Naive thymus-derived CD4-positive, alpha-beta T cell (primary cell): Measurements from ENCODE around the gene RP2. TPM values are rescaled to one million over a fixed set of nuclear protein-coding genes. Genes with fewer than 3 reads are reported as not detected.

Experiments
- ATAC-seq: fragments of 150-1000 bp; cut with Tn5 transposase; 2 replicates; pipeline ENCODE4 v1.10.0; 2021; ENCODE audit warnings: mild to moderate bottlenecking, moderate library complexity
- CTCF ChIA-PET: fragments of 350-600 bp; sonication (Branson Sonifier 250); formaldehyde crosslinking; loops from one replicate; lab custom pipeline; 2021; ENCODE audit warnings: antibody characterized with exemption; lab: Charles Lee
- POLR2A ChIA-PET: fragments of 350-600 bp; sonication (Branson Sonifier 250); formaldehyde crosslinking; loops from one replicate; lab custom pipeline; 2021; ENCODE audit warnings: antibody characterized with exemption, inconsistent platforms; lab: Charles Lee
- DNase-seq, 9 donors: peaks; one replicate each; pipeline versions ENCODE4 v3.0.0 to v3.0.0-alpha.2; 2020 to 2022; ENCODE audit warnings: mixed read lengths in 1 of 9
- H3K27ac ChIP-seq: one replicate; pipeline ENCODE4 v1.7.0; 2013; ENCODE audit warnings: mild to moderate bottlenecking, low read depth, low read length, moderate library complexity
- H3K27me3 ChIP-seq, 2 donors: one replicate each; pipeline ENCODE4 v1.7.0; 2013; ENCODE audit warnings: low read length in 2 of 2, mild to moderate bottlenecking in 2 of 2, moderate library complexity in 2 of 2; ENCODE audit not compliant: control insufficient read depth in 2 of 2, insufficient read depth in 2 of 2
- H3K36me3 ChIP-seq, 3 experiments: 1 replicate in 2 of 3; 2 replicates in 1 of 3; pipeline ENCODE4 v1.7.0; 2013; ENCODE audit warnings: low read length in 3 of 3, mild to moderate bottlenecking in 3 of 3, moderate library complexity in 1 of 3; ENCODE audit not compliant: insufficient read depth in 3 of 3, control insufficient read depth in 2 of 3
- H3K4me1 ChIP-seq, 2 donors: one replicate each; pipeline ENCODE4 v1.7.0; 2013; ENCODE audit warnings: low read length in 2 of 2, mild to moderate bottlenecking in 2 of 2, moderate library complexity in 1 of 2; ENCODE audit not compliant: control insufficient read depth in 2 of 2, insufficient read depth in 2 of 2
- H3K4me3 ChIP-seq: 2 replicates; pipeline ENCODE4 v1.7.0; 2013; ENCODE audit warnings: mild to moderate bottlenecking, low read length
- H3K9me3 ChIP-seq, 3 experiments: 1 replicate in 2 of 3; 2 replicates in 1 of 3; pipeline ENCODE4 v1.7.0; 2013; ENCODE audit warnings: low read length in 3 of 3; ENCODE audit not compliant: control insufficient read depth in 2 of 3
- H3K27ac Mint-ChIP-seq, 9 donors: one replicate each; pipeline ENCODE4 v1.8.0; 2020 to 2022; ENCODE audit warnings: mixed read lengths in 9 of 9, mild to moderate bottlenecking in 8 of 9, moderate library complexity in 5 of 9, inconsistent platforms in 2 of 9
- H3K27me3 Mint-ChIP-seq, 5 donors: one replicate each; pipeline ENCODE4 v1.8.0; 2021 to 2022; ENCODE audit warnings: mixed read lengths in 5 of 5, mild to moderate bottlenecking in 1 of 5
- H3K36me3 Mint-ChIP-seq, 5 donors: one replicate each; pipeline ENCODE4 v1.8.0; 2020 to 2022; ENCODE audit warnings: mixed read lengths in 5 of 5, mild to moderate bottlenecking in 3 of 5, inconsistent platforms in 1 of 5
- H3K4me1 Mint-ChIP-seq, 7 donors: one replicate each; pipeline ENCODE4 v1.8.0; 2020 to 2022; ENCODE audit warnings: mixed read lengths in 7 of 7, mild to moderate bottlenecking in 3 of 7, inconsistent platforms in 1 of 7
- H3K4me3 Mint-ChIP-seq, 10 donors: one replicate each; pipeline ENCODE4 v1.8.0; 2020 to 2022; ENCODE audit warnings: mild to moderate bottlenecking in 10 of 10, mixed read lengths in 10 of 10, moderate library complexity in 6 of 10, inconsistent platforms in 2 of 10
- H3K9me3 Mint-ChIP-seq, 11 donors: one replicate each; pipeline ENCODE4 v1.8.0; 2020 to 2022; ENCODE audit warnings: mixed read lengths in 11 of 11, mild to moderate bottlenecking in 4 of 11, inconsistent platforms in 1 of 11, moderate library complexity in 1 of 11
- intact Hi-C, 2 donors: fragments of 100-400 bp; cut with micrococcal nuclease; formaldehyde crosslinking; loops; one replicate each; pipeline ENCODE4 v1.15.1; 2023
- polyA plus RNA-seq, 2 donors: library from polyadenylated mRNA; unstranded; fragments of 300-500 nt; fragmentation: Illumina TruSeq; gene quantifications; one replicate each; pipeline ENCODE4 v1.2.3, GENCODE V29; 2021
- total RNA-seq, 6 experiments: library from RNA in 5 of 6; stranded (reverse) in 5 of 6; gene quantifications; 1 replicate in 5 of 6; 2 replicates in 1 of 6; pipeline ENCODE4 v1.2.3 and lab custom pipeline; 2021 to 2026

The RP2 gene
- total and polyA plus RNA-seq, 7 experiments from 2014 or later, result 3.2 to 14.5 (median 6.2) TPM

DNA sequence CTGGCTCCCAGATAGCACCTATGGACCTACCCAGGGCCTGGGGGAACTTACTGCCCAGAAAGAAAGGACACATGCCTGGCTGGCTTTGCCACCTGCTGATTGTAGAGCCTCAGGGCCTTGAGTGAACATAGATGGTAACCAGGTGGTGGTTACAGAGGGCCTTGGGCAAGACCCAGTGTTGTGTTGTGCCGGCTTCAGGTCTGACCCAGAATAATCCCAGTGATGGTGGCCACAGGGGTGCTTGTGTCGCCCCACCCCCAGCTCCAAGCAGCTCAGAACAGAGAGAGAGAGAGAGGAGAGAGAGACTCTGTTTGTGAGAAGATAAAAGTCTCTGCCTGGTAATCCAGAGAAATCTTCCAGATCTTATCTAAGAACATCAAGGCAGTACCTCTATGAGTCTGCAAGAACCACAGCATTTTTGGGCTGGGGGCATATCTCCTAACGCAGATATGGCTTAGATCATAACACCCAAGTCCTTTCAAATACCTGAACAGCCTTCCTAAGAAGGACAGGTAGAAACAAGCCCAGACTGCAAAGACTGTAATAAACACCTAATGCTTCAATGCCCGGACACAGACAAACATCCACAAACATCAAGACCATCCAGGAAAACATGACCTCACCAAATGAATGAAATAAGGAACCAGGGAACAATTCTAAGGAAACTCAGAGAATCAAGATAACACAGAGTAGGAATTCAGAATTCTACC is 16.3 kb upstream of the RP2 start:
- H3K27ac Mint-ChIP-seq, result no peak overlapping the region
- H3K4me3 Mint-ChIP-seq, result no peak overlapping the region
- ATAC-seq, result no peak
- CTCF ChIA-PET, result interaction anchor here (0.6 kb wide), 1 partner anchor 291 kb away, joined by 3 read pairs; no protein-coding TSS in a partner anchor
- H3K9me3 Mint-ChIP-seq, result peaks cover 0 to 23% (median 5%) of the 10 kb centered on the region in 11 donors
- no peak overlapping the region for H3K27ac ChIP-seq
- intact Hi-C loops, result no loop called here
- no peaks in the 10 kb centered on the region for H3K36me3 ChIP-seq
- no peaks in the 10 kb centered on the region for H3K4me1 ChIP-seq
- H3K4me3 ChIP-seq, result no peak overlapping the region
- no peaks in the 10 kb centered on the region for H3K9me3 ChIP-seq
- H3K27me3 Mint-ChIP-seq, result peaks cover 0 to 4% (median 0%) of the 10 kb centered on the region in 5 donors
- DNase-seq, result no peak
- H3K27me3 ChIP-seq, result no peaks in the 10 kb centered on the region
- H3K36me3 Mint-ChIP-seq, result no peaks in the 10 kb centered on the region
- POLR2A ChIA-PET, result no interaction called here
- no peaks in the 10 kb centered on the region for H3K4me1 Mint-ChIP-seq

GRCh38 chrX:46823481-46823880 is 13.4 kb upstream of the RP2 start:
- no peak for ATAC-seq
- peaks cover 0 to 23% (median 4%) of the 10 kb centered on the region in 11 donors for H3K9me3 Mint-ChIP-seq
- H3K27me3 Mint-ChIP-seq, result peaks cover 0 to 11% (median 0%) of the 10 kb centered on the region in 5 donors
- no peaks in the 10 kb centered on the region for H3K9me3 ChIP-seq
- H3K4me3 ChIP-seq, result no peak overlapping the region
- ChIA-PET CTCF (no interaction called here), POLR2A (interaction anchor here (0.5 kb wide), 1 partner anchor 1958 kb away, joined by 3 read pairs; no protein-coding TSS in a partner anchor)
- no peak for DNase-seq
- no peak overlapping the region for H3K27ac Mint-ChIP-seq
- intact Hi-C loops, result no loop called here
- no peaks in the 10 kb centered on the region for H3K36me3 Mint-ChIP-seq
- H3K4me1 Mint-ChIP-seq, result no peaks in the 10 kb centered on the region
- no peak overlapping the region for H3K4me3 Mint-ChIP-seq
- H3K27me3 ChIP-seq, result no peaks in the 10 kb centered on the region
- no peak overlapping the region for H3K27ac ChIP-seq
- no peaks in the 10 kb centered on the region for H3K4me1 ChIP-seq
- H3K36me3 ChIP-seq, result no peaks in the 10 kb centered on the region

- intact Hi-C loops, result loop anchor here in 1 of 2 donors (10.0 kb wide), 1 partner anchor 1643 kb away; the partner anchor contains the start of genes FTSJ1 and SLC38A5
- H3K4me3 ChIP-seq, result no peak overlapping the region
- POLR2A ChIA-PET, result no interaction called here
- CTCF ChIA-PET, result no interaction called here
- no peak for DNase-seq
- no peaks in the 10 kb centered on the region for H3K36me3 Mint-ChIP-seq
- no peaks in the 10 kb centered on the region for H3K9me3 ChIP-seq
- peaks cover 0 to 1% (median 0%) of the 10 kb centered on the region in 11 donors for H3K9me3 Mint-ChIP-seq
- peaks cover 0 to under 1% (median 0%) of the 10 kb centered on the region in 3 experiments for H3K36me3 ChIP-seq
- no peak overlapping the region for H3K27ac ChIP-seq
- no peak for ATAC-seq
- H3K4me1 ChIP-seq, result no peaks in the 10 kb centered on the region
- H3K27ac Mint-ChIP-seq, result no peak overlapping the region
- H3K4me1 Mint-ChIP-seq, result peaks cover 0 to 5% (median 0%) of the 10 kb centered on the region in 7 donors
- H3K27me3 Mint-ChIP-seq, result peaks cover 0 to 7% (median 0%) of the 10 kb centered on the region in 5 donors
- H3K4me3 Mint-ChIP-seq, result no peak overlapping the region
- H3K27me3 ChIP-seq, result no peaks in the 10 kb centered on the region
These were observed 5.0 kb upstream of the RP2 start for GRCh38 chrX:46831765-46832327.

- intact Hi-C loops, result loop anchor here (1.0 to 10.0 kb wide), 9 partner anchors 75 to 1637 kb away; partner anchors contain the start of genes NDUFB11 (in 2 of the 2), RBM10 (in 2 of the 2), SLC9A7 (in 2 of the 2) and CHST7 (in 1 of the 2)
- Histone ChIP-seq H3K27me3 (no peaks in the 10 kb centered on the region), H3K4me1 (no peaks in the 10 kb centered on the region), H3K9me3 (no peaks in the 10 kb centered on the region), H3K27ac (peak overlapping the region; percentile 83), H3K36me3 (peaks cover 0 to 6% (median 0%) of the 10 kb centered on the region in 3 experiments), H3K4me3 (peak overlapping the region; percentile 91)
- ChIA-PET POLR2A (interaction anchor here (1.5 kb wide), 1 partner anchor 13 kb away, joined by 4 read pairs; no protein-coding TSS in a partner anchor), CTCF (no interaction called here)
- DNase-seq, result peak in 3 of 9 donors; percentile 0 to 31 (median 14)
- peak overlapping the region; percentile 93 to 99 (median 97) for H3K4me3 Mint-ChIP-seq
- peak; percentile 6 for ATAC-seq
- peaks cover 0 to 1% (median 0%) of the 10 kb centered on the region in 11 donors for H3K9me3 Mint-ChIP-seq
- peaks cover 0 to 2% (median 0%) of the 10 kb centered on the region in 5 donors for H3K36me3 Mint-ChIP-seq
- H3K4me1 Mint-ChIP-seq, result peaks cover 0 to 29% (median 12%) of the 10 kb centered on the region in 7 donors
- peaks cover 0 to 3% (median 0%) of the 10 kb centered on the region in 5 donors for H3K27me3 Mint-ChIP-seq
- H3K27ac Mint-ChIP-seq, result peak overlapping the region; percentile 80 to 98 (median 93)
These were observed 979 bp downstream of the RP2 start for GRCh38 chrX:46837558-46838485.

DNA sequence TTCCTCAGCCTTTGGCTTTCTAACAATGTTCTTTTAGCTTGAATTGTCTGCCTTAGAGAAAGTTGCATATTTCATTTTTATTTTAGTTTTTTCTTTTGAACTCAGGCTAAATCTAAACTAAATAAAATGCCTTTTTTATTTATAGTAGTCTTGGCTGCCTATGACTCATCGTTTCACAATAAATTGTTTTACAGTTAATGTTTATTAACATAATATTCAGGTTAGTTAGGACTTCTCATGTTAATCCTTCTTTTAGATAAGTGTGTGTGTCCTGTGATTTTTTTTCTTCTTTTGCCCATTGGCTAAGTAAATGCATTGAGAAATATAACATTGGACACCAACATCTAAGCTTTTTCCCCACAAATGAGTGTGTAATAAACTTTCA is 1.6 kb downstream of the RP2 start:
- Histone ChIP-seq H3K27ac (peak overlapping the region; percentile 83), H3K27me3 (no peaks in the 10 kb centered on the region), H3K9me3 (no peaks in the 10 kb centered on the region), H3K4me1 (no peaks in the 10 kb centered on the region), H3K36me3 (peaks cover 0 to 6% (median 0%) of the 10 kb centered on the region in 3 experiments), H3K4me3 (peak overlapping the region; percentile 91)
- H3K4me3 Mint-ChIP-seq, result peak overlapping the region; percentile 93 to 99 (median 97)
- intact Hi-C loops, result loop anchor here in 1 of 2 donors (5.0 to 10.0 kb wide), 2 partner anchors 986 to 1636 kb away; partner anchors contain the start of genes FTSJ1 and SLC38A5
- no peaks in the 10 kb centered on the region for H3K27me3 Mint-ChIP-seq
- ChIA-PET CTCF (no interaction called here), POLR2A (interaction anchor here (1.5 kb wide), 1 partner anchor 12 kb away, joined by 4 read pairs; no protein-coding TSS in a partner anchor)
- peaks cover 0 to 2% (median 0%) of the 10 kb centered on the region in 5 donors for H3K36me3 Mint-ChIP-seq
- peaks cover 0 to 32% (median 12%) of the 10 kb centered on the region in 7 donors for H3K4me1 Mint-ChIP-seq
- ATAC-seq (no peak), DNase-seq (no peak)
- peaks cover 0 to 1% (median 0%) of the 10 kb centered on the region in 11 donors for H3K9me3 Mint-ChIP-seq
- peak overlapping the region in 3 of 9 donors; percentile 91 to 98 (median 91) for H3K27ac Mint-ChIP-seq
